PC-9 (cell line): ENCODE results near the gene MTUS2.

Experiments used
- EZH2 ChIP-seq: fragments of 200-600 bp; sonication (generic); IDR thresholded peaks from 2 replicates; pipeline ENCODE4 v1.8.0; 2017; ENCODE audit warnings: antibody characterized with exemption, low read depth
- TF ChIP-seq, protein P1 (sequence below): fragments of 200-600 bp; sonication (generic); conservative IDR thresholded peaks from 2 replicates; pipeline ENCODE4 v1.6.1; 2017; ENCODE audit warnings: mixed run types, antibody characterized with exemption, mild to moderate bottlenecking, moderate library complexity

- TF ChIP-seq, protein P1, sequence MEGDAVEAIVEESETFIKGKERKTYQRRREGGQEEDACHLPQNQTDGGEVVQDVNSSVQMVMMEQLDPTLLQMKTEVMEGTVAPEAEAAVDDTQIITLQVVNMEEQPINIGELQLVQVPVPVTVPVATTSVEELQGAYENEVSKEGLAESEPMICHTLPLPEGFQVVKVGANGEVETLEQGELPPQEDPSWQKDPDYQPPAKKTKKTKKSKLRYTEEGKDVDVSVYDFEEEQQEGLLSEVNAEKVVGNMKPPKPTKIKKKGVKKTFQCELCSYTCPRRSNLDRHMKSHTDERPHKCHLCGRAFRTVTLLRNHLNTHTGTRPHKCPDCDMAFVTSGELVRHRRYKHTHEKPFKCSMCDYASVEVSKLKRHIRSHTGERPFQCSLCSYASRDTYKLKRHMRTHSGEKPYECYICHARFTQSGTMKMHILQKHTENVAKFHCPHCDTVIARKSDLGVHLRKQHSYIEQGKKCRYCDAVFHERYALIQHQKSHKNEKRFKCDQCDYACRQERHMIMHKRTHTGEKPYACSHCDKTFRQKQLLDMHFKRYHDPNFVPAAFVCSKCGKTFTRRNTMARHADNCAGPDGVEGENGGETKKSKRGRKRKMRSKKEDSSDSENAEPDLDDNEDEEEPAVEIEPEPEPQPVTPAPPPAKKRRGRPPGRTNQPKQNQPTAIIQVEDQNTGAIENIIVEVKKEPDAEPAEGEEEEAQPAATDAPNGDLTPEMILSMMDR: no peak
- no peak for TF ChIP-seq EZH2
These were observed 625.9 kb downstream of the MTUS2 start for GRCh38 chr13:29446016-29446415.
